Dermis blood vessel endothelial cell (primary cell): ENCODE measurements around the gene KRTAP4-11. TPM values are rescaled to one million over a fixed set of nuclear protein-coding genes. Genes with fewer than 3 reads are reported as not detected.
"Not testable (repeated sequence)": the region's sequence is repeated elsewhere in the genome, so short reads cannot be mapped to it uniquely, and the experiment has no call there.

ENCODE experiments used
- DNase-seq: peaks from one replicate; pipeline ENCODE4 v3.0.0; 2010
- total RNA-seq: library from RNA; depleted of rRNA; stranded (reverse); fragments of >200 nt; gene quantifications from 2 replicates; pipeline ENCODE4 v1.2.3, GENCODE V29; 2014

The KRTAP4-11 gene
- total RNA-seq, 1 donor from 2014 or later = not detected

DNA sequence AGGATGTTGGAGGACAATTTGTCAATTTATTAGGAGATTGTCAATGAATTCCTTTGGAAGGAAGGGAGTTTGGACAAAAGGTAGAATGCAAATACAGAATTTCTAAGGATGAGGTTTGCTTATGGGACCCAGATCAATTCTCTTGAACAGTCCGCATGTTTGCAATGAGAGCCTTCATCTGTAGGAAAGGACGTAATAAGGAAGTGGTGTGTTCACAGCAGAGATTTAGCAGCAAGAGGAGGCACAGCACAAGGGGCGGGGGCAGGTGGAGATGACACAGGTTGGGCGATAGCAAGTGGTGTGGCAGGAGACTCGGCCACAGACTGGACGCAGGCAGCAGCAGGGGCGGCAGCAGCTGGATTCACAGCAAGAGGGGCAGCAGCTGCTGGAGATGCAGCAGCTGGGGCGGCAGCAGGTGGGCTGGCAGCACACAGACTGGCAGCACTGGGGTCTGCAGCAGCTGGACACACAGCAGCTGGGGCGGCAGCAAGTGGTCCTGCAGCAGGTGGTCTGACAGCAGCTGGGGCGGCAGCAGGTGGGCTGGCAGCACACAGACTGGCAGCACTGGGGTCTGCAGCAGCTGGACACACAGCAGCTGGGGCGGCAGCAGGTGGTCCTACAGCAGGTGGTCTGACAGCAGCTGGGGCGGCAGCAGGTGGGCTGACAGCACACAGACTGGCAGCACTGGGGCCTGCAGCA, 5.3 kb upstream of the KRTAP4-11 start:
- not testable (repeated sequence) for DNase-seq

DNA sequence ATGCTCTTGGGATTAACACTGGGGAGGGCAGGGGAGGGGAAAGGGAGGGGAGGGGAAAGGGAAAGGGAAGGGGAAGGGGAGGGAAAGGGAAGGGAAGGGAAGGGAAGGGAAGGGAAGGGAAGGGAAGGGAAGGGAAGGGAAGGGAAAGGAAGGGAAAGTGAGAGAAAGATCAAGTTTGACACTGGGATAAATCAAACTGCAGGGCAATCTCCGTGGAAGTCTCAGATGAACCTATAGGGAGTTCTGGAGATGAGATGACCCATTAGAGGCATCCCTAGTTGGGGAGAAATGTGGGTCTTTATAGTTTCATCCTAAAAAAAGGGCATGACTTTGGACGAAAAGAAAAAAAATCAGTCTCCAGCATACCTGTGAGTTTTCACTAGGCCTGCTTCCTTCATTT, 3.6 kb upstream of the KRTAP4-11 start:
- DNase-seq = no peak

DNA sequence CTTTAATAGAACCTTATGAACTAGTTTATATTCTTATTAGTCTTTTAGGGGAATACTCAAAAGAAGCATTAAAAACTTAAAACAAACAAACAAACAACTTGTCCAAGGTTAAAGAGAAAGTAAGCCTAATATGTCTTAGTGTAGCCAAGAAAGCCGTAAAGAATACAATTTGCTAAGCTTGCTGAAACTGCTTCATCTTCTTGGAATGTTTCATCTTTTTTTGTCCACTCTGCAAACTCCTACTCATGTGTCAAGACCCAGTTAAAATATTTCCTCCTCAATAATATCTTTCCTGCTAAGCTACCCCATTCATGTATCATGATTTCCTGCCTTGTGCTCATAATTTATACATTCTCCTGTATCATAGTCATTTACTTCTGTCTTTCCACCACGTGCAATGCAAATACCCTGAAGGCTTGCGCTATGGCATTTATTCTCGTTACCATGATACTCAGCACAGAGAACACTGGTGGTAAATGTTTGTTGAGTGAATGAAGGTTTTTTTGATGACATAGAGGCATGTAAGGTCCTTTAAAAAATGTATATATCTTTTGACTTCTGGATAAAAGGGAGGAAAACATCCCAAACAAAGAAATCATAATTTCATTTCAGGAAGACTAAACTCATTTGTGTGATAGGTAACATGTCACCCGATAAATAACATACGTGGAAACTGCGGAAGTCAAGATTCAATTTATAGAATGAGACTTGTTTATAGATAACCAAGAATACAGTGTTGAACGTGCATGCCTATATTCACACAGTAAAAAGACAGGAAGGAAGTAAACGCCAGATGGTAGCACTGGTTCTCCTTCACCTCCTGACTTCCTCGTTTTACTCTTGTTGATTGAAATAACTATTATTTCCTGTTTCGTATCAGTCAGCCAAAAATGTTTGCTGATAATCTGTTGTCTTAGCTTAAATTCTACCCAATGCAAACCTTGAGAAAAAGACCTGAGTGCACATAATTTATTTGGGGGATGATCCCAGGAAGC, 1.8 kb upstream of the KRTAP4-11 start:
- peak; percentile 63 for DNase-seq

DNA sequence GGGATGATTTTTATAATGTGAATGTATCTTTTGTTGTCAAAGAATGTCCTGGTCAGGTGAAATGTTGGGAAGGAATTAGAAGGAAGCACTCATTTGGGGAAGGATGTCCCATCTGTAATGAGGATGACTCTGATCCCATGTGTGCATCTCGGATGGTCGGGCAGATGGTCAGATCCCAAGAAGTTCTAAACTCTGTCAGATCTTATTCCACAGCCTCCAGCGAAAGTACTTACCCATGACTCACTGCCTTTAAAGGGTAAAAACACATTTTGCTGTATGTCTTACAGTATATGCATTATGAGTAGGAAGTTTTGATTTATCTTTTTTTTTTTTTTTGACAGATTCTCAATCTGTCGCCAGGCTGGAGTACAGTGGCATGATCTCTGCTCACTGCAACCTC, 548 bp upstream of the KRTAP4-11 start:
- DNase-seq = no peak

DNA sequence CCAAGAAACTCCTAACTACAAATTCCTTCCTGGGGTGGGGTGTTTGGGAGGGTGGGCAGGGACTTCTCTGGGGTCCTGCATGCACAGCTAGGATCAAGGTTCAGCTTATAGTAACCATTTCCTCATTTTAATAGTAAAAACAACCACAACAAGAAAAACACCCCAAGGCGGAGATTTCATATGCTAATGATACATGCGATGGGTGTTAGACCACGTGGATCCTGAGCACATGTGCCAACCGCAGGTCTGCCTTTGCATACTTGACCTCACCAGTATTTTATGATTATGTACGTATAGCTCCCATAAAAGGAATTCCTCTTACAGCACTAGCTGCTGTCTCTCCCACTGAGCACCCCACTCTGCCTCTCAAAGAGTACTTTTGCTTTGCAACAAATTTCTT, 1.9 kb downstream of the KRTAP4-11 start:
- DNase-seq = no peak

DNA sequence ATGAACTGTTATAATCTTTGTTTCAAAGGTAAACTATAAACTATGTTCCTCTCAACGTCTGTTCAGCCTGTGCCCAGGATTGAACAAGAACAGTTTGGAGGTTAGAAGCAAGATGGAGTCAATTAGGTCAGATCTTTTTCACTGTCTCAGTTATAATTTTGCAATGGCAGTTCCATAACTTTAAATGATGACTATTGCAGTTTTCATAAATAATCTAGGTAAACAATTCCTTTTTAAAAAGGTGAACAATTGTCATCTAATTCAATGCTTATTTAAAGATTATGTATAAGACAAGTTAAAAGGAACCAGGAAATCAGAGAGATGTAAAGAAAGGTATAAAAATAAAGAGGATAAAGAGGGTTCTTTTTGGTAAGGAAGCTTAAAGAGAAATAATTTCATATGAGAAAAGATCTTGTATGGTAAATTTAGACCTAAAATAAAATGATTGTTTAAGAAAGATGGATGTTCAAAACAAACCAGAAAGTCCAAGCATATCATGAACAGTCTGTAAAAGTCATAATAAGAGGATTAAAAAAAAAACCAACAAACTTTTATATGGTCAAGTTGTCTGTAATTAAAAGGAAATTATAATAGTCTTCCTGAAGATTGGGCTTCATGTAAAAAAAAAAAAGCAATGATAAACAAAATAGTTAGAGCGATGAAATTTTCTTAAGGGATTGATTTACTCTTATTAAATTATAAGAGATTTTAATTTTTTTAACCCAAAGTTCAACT, 6.9 kb downstream of the KRTAP4-11 start:
- no peak for DNase-seq

DNA sequence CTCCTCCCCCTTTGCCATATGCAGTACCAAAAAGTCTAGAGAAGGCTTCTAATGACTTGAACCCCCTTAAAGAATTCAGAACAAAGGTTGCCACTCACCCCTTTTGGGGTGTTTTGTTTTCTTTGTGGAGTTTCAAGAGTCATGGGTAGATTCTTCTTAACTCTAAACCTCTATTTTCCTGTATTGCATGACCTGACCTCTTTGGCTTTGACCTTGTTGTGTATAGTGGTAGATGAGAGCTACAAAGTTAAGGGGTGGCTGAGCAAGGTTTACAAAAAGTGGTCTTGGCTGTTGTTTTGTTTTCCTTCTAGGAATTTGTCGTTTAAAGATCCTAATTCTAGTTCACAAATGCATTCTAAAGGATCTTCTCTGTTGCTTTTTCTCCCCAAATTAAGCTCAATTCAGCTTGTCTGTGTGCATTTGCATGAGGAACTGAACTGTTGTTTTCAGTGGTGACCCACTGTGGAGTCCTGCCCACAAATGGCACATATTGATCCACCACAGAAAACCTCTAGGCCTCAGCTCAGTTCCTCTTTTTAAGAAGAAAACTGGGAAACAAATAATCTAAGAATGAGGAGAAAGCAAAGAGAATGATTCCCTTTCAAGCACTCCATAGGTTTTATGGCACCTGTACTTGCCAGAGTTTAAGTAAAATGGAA, 9.3 kb downstream of the KRTAP4-11 start:
- DNase-seq = not testable (repeated sequence)

DNA sequence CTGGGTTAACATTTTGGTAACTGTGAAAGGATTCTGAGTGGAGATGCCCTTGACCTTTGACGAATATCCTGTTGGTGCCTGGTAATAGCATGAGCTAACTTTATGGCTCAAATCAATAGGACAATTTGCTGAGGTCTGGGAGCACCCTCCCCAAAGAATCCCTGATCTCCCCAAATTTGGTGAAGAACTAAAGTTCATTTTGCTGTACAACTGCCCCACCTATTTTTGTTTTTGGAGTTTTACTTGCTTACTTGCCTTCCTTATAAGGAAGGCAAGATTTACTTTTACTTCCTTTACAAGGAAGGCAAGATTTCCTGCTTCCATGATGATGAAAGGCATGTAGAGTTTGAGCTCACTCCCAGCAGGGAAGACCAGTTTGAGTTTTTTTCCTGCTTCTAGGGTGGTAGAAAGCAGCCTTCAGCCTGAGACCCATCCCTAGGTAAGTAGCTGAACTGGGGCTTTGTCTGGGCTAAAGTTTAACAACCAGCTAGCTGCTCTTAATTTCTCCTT, 10.2 kb downstream of the KRTAP4-11 start:
- no peak for DNase-seq

DNA sequence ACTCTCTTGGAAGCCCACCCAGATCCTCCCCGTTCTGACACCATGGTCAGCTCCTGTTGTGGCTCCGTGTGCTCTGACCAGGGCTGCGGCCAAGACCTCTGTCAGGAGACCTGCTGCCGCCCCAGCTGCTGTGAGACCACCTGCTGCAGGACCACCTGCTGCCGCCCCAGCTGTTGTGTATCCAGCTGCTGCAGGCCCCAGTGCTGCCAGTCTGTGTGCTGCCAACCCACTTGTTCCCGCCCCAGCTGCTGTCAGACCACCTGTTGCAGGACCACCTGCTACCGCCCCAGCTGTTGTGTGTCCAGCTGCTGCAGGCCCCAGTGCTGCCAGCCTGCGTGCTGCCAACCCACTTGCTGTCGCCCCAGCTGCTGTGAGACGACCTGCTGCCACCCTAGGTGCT, 12.8 kb downstream of the KRTAP4-11 start, which contains the start of gene KRTAP4-9:
TSS of gene KRTAP4-9 (plus strand) at position 43 of the 400 bp plus-strand sequence. CDS start at position 43, 0 bp downstream.
- DNase-seq = not testable (repeated sequence)

DNA sequence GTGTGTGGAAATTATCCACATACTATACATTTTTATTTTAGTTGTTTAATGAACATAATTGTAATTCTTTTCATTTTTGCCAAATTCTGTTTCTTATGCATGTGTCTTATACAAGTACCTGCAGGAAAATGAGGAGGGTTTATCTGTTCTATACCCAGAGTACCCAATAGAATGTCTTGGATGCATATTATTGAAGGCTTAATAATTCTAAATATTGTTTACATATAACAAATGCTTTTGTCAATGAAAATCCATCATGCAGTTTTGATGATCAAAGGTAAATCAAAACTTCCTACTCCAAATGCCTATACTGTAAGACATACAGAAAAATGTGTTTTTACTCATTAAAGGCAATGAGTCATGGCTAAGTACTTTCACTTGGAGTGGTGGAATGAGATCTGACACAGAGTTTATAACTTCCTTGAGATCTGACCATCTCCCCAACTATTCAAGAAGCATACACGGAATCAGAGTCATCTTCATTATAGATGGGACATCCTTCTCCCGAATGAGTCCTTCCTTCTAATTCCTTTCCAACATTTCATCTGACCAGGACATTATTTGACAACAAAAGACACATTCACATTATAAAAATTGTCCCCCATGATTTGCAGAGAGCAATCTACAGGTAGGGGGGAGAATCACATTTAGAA, 13.7 kb downstream of the KRTAP4-11 start:
- not testable (repeated sequence) for DNase-seq

DNA sequence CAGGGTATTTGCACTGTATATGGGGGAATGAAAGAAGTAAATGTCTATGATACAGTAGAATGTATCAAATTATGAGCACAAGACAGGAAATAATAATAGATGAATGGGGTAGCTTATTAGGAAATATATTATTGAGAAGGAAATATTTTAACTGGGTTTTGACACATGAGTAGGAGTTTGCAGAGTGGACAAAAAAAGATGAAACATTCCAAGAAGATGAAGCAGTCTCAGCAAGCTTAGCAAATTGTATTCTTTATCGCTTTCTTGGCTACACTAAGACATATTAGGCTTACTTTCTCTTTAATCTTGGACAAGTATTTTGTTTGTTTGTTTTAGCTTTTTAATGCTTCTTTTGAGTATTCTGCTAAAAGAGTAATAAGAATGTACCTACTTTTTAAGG, 14.3 kb downstream of the KRTAP4-11 start:
- no peak for DNase-seq

DNA sequence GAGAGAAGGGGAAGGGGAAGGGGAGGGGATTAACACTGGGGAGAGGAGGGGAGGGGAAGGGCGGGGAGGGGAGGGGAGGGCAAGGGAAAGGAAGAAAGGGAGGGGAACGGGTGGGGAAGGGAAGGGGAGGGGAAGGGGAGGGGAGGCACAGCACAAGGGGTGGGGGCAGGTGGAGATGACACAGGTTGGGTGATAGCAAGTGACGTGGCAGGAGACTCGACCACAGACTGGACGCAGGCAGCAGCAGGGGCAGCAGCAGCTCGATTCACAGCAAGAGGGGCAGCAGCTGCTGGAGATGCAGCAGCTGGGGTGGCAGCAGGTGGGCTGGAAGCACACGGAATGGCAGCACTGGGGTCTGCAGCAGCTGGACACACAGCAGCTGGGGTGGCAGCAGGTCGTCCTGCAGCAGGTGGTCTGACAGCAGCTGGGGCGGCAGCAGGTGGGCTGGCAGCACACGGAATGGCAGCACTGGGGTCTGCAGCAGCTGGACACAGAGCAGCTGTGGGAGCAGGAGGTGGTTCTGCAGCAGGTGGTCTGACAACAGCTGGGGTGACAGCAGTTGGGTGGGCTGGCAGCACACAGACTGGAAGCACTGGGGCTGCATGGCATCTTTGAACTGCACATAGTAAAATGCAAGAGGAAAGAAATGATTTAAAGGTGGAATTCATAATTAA, 16.4 kb downstream of the KRTAP4-11 start, which contains the start of gene KRTAP4-16:
TSS of gene KRTAP4-16 (minus strand) at position 624 of the 674 bp plus-strand sequence. CDS start at position 624, 0 bp downstream.
- DNase-seq = no peak

DNA sequence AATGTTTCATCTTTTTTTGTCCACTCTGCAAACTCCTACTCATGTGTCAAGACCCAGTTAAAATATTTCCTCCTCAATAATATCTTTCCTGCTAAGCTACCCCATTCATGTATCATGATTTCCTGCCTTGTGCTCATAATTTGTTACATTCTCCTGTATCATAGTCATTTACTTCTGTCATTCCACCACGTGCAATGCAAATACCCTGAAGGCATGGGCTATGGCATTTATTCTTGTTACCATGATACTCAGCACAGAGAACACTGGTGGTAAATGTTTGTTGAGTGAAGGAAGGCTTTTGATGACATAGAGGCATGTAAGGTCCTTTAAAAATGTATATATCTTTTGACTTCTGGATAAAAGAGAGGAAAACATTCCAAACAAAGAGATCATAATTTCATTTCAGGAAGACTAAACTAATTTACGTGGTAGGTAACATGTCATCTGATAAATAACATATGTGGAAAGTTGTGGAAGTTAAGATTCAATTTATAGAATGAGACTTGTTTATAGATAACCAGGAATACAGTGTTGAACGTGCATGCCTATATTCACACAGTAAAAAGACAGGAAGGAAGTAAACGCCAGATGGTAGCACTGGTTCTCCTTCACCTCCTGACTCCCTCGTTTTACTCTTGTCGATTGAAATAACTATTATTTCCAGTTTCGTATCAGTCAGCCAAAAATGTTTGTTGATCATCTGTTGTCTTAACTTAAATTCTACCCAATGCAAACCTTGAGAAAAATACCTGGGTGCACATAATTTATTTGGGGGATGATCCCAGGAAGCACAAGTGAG, 18.3 kb downstream of the KRTAP4-11 start:
- peak; percentile 56 for DNase-seq

DNA sequence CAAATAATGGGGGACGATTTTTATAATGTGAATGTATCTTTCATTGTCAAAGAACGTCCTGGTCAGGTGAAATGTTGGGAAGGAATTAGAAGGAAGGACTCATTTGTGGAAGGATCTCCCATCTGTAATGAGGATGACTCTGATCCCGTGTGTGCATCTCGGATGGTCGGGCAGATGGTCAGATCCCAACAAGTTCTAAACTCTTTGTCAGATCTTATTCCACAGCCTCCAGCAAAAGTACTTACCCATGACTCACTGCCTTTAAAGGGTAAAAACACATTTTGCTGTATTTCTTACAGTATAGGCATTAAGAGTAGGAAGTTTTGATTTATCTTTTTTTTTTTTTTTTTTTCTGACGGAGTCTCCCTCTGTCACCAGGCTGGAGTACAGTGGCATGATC, 19.7 kb downstream of the KRTAP4-11 start:
- no peak for DNase-seq

DNA sequence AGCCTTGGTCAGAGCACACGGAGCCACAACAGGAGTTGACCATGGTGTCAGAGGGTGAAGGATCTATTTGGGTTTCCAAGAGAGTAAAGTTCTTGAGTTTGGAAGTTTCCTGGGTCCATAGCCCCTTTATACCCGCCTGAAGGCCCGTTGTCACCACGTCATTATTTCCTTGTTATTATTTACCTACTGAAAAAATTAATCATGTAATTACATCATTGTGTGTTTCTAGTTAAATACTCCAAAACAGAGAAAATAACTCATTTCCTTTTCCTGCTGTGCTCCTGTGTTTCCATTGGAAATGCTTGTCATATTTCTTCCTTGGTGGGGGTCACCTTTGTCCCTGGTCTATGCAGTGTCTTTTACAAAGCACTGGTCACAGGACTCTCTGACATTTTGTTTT, 20.1 kb downstream of the KRTAP4-11 start, which contains the start of gene KRTAP4-8:
TSS of gene KRTAP4-8 (minus strand) at position 101 of the 400 bp plus-strand sequence. CDS start at position 43, 58 bp downstream.
- DNase-seq = no peak

DNA sequence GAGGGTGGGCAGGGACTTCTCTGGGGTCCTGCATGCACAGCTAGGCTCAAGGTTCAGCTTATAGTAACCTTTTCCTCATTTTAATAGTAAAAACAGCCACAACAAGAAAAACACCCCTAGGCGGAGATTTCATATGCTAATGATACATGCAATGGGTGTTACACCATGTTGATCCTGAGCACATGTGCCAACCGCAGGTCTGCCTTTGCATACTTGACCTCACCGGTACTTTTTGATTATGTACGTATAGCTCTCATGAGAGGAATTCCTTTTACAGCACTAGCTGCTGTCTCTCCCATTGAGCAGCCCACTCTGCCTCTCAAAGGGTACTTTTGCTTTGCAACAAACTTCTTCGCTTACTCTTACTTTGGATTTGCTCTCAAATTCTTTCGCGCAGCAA, 22.1 kb downstream of the KRTAP4-11 start:
- no peak for DNase-seq

DNA sequence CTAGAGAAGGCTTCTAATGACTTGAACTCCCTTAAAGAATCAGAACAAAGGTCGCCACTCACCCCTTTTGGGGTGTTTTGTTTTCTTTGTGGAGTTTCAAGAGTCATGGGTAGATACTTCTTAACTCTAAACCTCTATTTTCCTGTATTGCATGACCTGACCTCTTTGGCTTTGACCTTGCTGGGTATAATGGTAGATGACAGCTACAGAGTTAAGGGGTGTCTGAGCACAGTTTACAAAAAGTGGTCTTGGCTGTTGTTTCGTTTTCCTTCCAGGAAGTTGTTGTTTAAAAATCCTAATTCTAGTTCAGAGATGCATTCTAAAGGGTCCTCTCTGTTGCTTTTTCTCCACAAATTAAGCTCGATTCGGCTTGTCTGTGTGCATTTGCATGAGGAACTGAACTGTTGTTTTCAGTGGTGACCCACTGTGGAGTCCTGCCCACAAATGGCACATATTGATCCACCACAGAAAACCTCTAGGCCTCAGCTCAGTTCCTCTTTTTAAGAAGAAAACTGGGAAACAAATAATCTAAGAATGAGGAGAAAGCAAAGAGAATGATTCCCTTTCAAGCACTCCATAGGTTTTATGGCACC, 29.3 kb downstream of the KRTAP4-11 start:
- not testable (repeated sequence) for DNase-seq

DNA sequence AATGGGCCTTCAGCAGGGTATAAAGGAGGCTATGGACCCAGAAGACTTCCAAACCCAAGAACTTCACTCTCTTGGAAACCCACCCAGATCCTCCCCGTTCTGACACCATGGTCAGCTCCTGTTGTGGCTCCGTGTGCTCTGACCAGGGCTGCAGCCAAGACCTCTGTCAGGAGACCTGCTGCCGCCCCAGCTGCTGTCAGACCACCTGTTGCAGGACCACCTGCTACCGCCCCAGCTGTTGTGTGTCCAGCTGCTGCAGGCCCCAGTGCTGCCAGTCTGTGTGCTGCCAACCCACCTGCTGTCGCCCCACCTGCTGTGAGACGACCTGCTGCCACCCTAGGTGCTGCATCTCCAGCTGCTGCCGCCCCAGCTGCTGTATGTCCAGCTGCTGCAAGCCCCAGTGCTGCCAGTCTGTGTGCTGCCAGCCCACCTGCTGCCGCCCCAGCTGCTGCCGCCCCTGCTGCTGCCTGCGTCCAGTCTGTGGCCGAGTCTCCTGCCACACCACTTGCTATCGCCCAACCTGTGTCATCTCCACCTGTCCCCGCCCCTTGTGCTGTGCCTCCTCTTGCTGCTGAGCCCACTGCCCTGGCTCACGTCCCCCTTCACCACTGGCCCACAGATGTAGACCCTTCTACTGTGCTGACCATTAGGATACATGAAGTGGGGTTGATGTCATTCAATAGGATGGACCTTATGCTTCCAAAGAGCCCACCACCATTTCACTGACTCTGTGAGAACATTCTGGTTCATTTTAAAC, 33.9 kb downstream of the KRTAP4-11 start, which contains the start of gene KRTAP4-7:
TSS of gene KRTAP4-7 (plus strand) at position 51 of the 757 bp plus-strand sequence. CDS start at position 108, 57 bp downstream.
- DNase-seq = not testable (repeated sequence)
